Bronchial epithelial cell (primary cell): Measurements from ENCODE around the gene ANKRD44. TPM values are rescaled to one million over a fixed set of nuclear protein-coding genes. Genes with fewer than 3 reads are reported as not detected.
"Not testable (repeated sequence)": the region's sequence is repeated elsewhere in the genome, so short reads cannot be mapped to it uniquely, and the experiment has no call there.

ENCODE experiments used
- DNase-seq: peaks from one replicate; pipeline ENCODE4 v3.0.0-alpha.2; 2010; ENCODE audit warnings: low read depth
- FAIRE-seq: peaks from 2 replicates; lab custom pipeline; 2011; peaks lifted over from hg19 to GRCh38; lab: Jason Lieb, UNC
- H3K27me3 ChIP-seq: 2 replicates; pipeline ENCODE4 v1.5.1; 2011; ENCODE audit warnings: low read length; ENCODE audit not compliant: control insufficient read depth, insufficient read depth
- H3K36me3 ChIP-seq: 2 replicates; pipeline ENCODE4 v1.5.1; 2011; ENCODE audit warnings: low read length; ENCODE audit not compliant: control insufficient read depth, insufficient read depth
- H3K4me3 ChIP-seq: 2 replicates; pipeline ENCODE4 v1.5.1; 2011; ENCODE audit warnings: mild to moderate bottlenecking, low read depth, low read length, control low read depth
- CTCF ChIP-seq: IDR thresholded peaks from 2 replicates; pipeline ENCODE4 v1.5.1; 2011; ENCODE audit warnings: mild to moderate bottlenecking, moderate library complexity, low read length, control low read depth, inconsistent platforms; ENCODE audit not compliant: insufficient read depth, severe bottlenecking
- total RNA-seq: library from RNA; depleted of rRNA; stranded (reverse); fragments of >200 nt; gene quantifications from 2 replicates; pipeline ENCODE4 v1.2.1, GENCODE V29; 2014

The ANKRD44 gene
- total RNA-seq, 1 donor from 2014 or later: 0.26 TPM

GRCh38 chr2:197241153-197241552 lies 69.4 kb downstream of the ANKRD44 start:
- Histone ChIP-seq H3K4me3 (no peak overlapping the region), H3K27me3 (no peaks in the 10 kb centered on the region), H3K36me3 (no peaks in the 10 kb centered on the region)
- DNase-seq (no peak), FAIRE-seq (no peak)
- no peak for TF ChIP-seq CTCF

GRCh38 chr2:197240421-197241041 lies 70.0 kb downstream of the ANKRD44 start:
- Histone ChIP-seq H3K27me3 (no peaks in the 10 kb centered on the region), H3K4me3 (no peak overlapping the region), H3K36me3 (no peaks in the 10 kb centered on the region)
- no peak for DNase-seq
- FAIRE-seq: no peak
- no peak for TF ChIP-seq CTCF

GRCh38 chr2:197240018-197240417 lies 70.6 kb downstream of the ANKRD44 start:
- not testable (repeated sequence) for FAIRE-seq, H3K4me3 ChIP-seq, DNase-seq, H3K27me3 ChIP-seq, H3K36me3 ChIP-seq

GRCh38 chr2:197239434-197239833 lies 71.1 kb downstream of the ANKRD44 start:
- DNase-seq (no peak), FAIRE-seq (no peak)
- no peaks in the 10 kb centered on the region for H3K27me3 ChIP-seq
- H3K36me3 ChIP-seq: no peaks in the 10 kb centered on the region
- H3K4me3 ChIP-seq: no peak overlapping the region
- no peak for TF ChIP-seq CTCF

- H3K4me3 ChIP-seq: no peak overlapping the region
- no peaks in the 10 kb centered on the region for H3K27me3 ChIP-seq
- H3K36me3 ChIP-seq: no peaks in the 10 kb centered on the region
- FAIRE-seq (no peak), DNase-seq (no peak)
- no peak for TF ChIP-seq CTCF
These were observed 72.6 kb downstream of the ANKRD44 start for GRCh38 chr2:197238043-197238365.

- Histone ChIP-seq H3K27me3 (no peaks in the 10 kb centered on the region), H3K36me3 (no peaks in the 10 kb centered on the region), H3K4me3 (no peak overlapping the region)
- TF ChIP-seq CTCF: no peak
- no peak for DNase-seq
- FAIRE-seq: no peak
These were observed 73.1 kb downstream of the ANKRD44 start for GRCh38 chr2:197237291-197238042.
